H1 (cell line): ENCODE measurements around the gene ICAM5. TPM values are rescaled to one million over a fixed set of nuclear protein-coding genes. Genes with fewer than 3 reads are reported as not detected.
A peak's percentile ranks its signal among the peaks of the same experiment; 100 is the strongest.

Experiments
- CTCF ChIA-PET: fragments of 300-600 bp; sonication (Branson Sonifier 250); formaldehyde crosslinking; loops from one replicate; lab custom pipeline; 2021; ENCODE audit not compliant: partially characterized antibody; lab: Charles Lee
- POLR2A ChIA-PET: fragments of 300-600 bp; sonication (Branson Sonifier 250); formaldehyde crosslinking; loops from one replicate; lab custom pipeline; 2021; ENCODE audit warnings: inconsistent platforms; ENCODE audit not compliant: partially characterized antibody; lab: Charles Lee
- DNase-seq, 2 experiments: peaks; one replicate each; pipeline versions ENCODE4 v3.0.0 to v3.0.0-alpha.2; 2010 to 2022; ENCODE audit warnings: low spot score in 2 of 2, low read depth in 1 of 2, mixed read lengths in 1 of 2
- FAIRE-seq: peaks from 2 replicates; lab custom pipeline; 2011; peaks lifted over from hg19 to GRCh38; lab: Jason Lieb, UNC
- H2AFZ ChIP-seq: 2 replicates; pipeline ENCODE4 v1.8.1; 2012; ENCODE audit warnings: low read length, inconsistent platforms
- H2AK5ac ChIP-seq: 2 replicates; pipeline ENCODE4 v1.6.1; 2013; ENCODE audit warnings: low read depth, low read length
- H2BK120ac ChIP-seq: replicated peaks from 2 replicates; pipeline ENCODE3; 2013; ENCODE audit warnings: low read depth, low read length, inconsistent platforms
- H2BK12ac ChIP-seq: 2 replicates; pipeline ENCODE4 v1.6.1; 2013; ENCODE audit warnings: low read depth, low read length
- H2BK15ac ChIP-seq: 2 replicates; pipeline ENCODE4 v1.6.1; 2013; ENCODE audit warnings: low read length
- H2BK20ac ChIP-seq: 2 replicates; pipeline ENCODE4 v1.6.1; 2013; ENCODE audit warnings: low read length
- H2BK5ac ChIP-seq: 2 replicates; pipeline ENCODE4 v1.6.1; 2013; ENCODE audit warnings: low read depth, low read length
- H3K14ac ChIP-seq: 2 replicates; pipeline ENCODE4 v1.6.1; 2013; ENCODE audit warnings: inconsistent platforms; ENCODE audit not compliant: insufficient read length
- H3K18ac ChIP-seq: 2 replicates; pipeline ENCODE4 v1.6.1; 2013; ENCODE audit warnings: low read length; ENCODE audit errors: extremely low read depth
- H3K23ac ChIP-seq: 2 replicates; pipeline ENCODE4 v1.6.1; 2013; ENCODE audit warnings: inconsistent platforms; ENCODE audit not compliant: insufficient read length
- H3K23me2 ChIP-seq: 2 replicates; pipeline ENCODE4 v1.6.1; 2013; ENCODE audit warnings: low read depth, low read length
- H3K27ac ChIP-seq: 2 replicates; pipeline ENCODE4 v1.6.1; 2011; ENCODE audit warnings: low read depth, low read length, inconsistent platforms
- H3K27me3 ChIP-seq, 4 experiments: replicated peaks in 1 of 4; 1 replicate in 1 of 4; 2 replicates in 3 of 4; pipeline versions ENCODE4 v1.6.1 to v1.8.1; 2011 to 2013; ENCODE audit warnings: low read length in 3 of 4, mild to moderate bottlenecking in 3 of 4, inconsistent platforms in 2 of 4, mixed read lengths in 2 of 4, moderate library complexity in 1 of 4; ENCODE audit not compliant: control insufficient read depth in 3 of 4, insufficient read depth in 3 of 4; ENCODE audit errors: extremely low read depth in 1 of 4
- H3K36me3 ChIP-seq, 4 experiments: 2 replicates each; pipeline versions ENCODE4 v1.6.1 to v1.8.1; 2011 to 2013; ENCODE audit warnings: mild to moderate bottlenecking in 4 of 4, low read length in 3 of 4, moderate library complexity in 2 of 4, control low read depth in 1 of 4, inconsistent platforms in 1 of 4; ENCODE audit not compliant: insufficient read depth in 4 of 4, control insufficient read depth in 2 of 4
- H3K4ac ChIP-seq: replicated peaks from 2 replicates; pipeline ENCODE3; 2013; ENCODE audit warnings: low read length, low read depth, mixed read lengths, inconsistent platforms; ENCODE audit not compliant: insufficient read length
- H3K4me1 ChIP-seq, 4 experiments: replicated peaks in 1 of 4; 1 replicate in 1 of 4; 2 replicates in 3 of 4; pipeline versions ENCODE4 v1.6.1 to v1.8.1; 2011 to 2013; ENCODE audit warnings: low read length in 3 of 4, inconsistent platforms in 2 of 4, mixed read lengths in 1 of 4; ENCODE audit not compliant: insufficient read depth in 4 of 4, control insufficient read depth in 3 of 4
- H3K4me2 ChIP-seq, 2 experiments: 2 replicates each; pipeline versions ENCODE4 v1.6.1 to v1.8.1; 2011 to 2013; ENCODE audit warnings: low read depth in 2 of 2, low read length in 2 of 2, control low read depth in 1 of 2, inconsistent platforms in 1 of 2, mild to moderate bottlenecking in 1 of 2; ENCODE audit not compliant: insufficient read depth in 1 of 2
- H3K4me3 ChIP-seq, 4 experiments: fragments of 200-600, 300-600 bp in 1 of 4; sonication (generic), shearing (Covaris generic), sonication (Bioruptor Twin) in 1 of 4; 2 replicates each; pipeline versions ENCODE4 v1.5.1 to v1.8.1; 2011 to 2016; ENCODE audit warnings: low read length in 4 of 4, low read depth in 3 of 4, control low read depth in 2 of 4, inconsistent platforms in 2 of 4, mild to moderate bottlenecking in 2 of 4, mixed read lengths in 1 of 4, moderate library complexity in 1 of 4; ENCODE audit not compliant: insufficient read depth in 2 of 4; ENCODE audit errors: extremely low read depth in 1 of 4
- H3K56ac ChIP-seq: replicated peaks from 2 replicates; pipeline ENCODE3; 2013; ENCODE audit warnings: low read depth, mild to moderate bottlenecking, mixed read lengths, low read length, inconsistent platforms; ENCODE audit not compliant: insufficient read length
- H3K79me1 ChIP-seq: 2 replicates; pipeline ENCODE4 v1.6.1; 2013; ENCODE audit warnings: low read depth, low read length, control low read depth
- H3K79me2 ChIP-seq, 2 experiments: 2 replicates each; pipeline versions ENCODE4 v1.6.1 to v1.8.1; 2012 to 2013; ENCODE audit warnings: low read length in 2 of 2, mild to moderate bottlenecking in 2 of 2, inconsistent platforms in 1 of 2; ENCODE audit not compliant: insufficient read depth in 2 of 2, control insufficient read depth in 1 of 2
- H3K9ac ChIP-seq, 4 experiments: replicated peaks in 1 of 4; 1 replicate in 1 of 4; 2 replicates in 3 of 4; pipeline versions ENCODE4 v1.6.1 to v1.8.1; 2011 to 2013; ENCODE audit warnings: low read depth in 3 of 4, low read length in 3 of 4, control low read depth in 2 of 4, mild to moderate bottlenecking in 2 of 4, moderate library complexity in 2 of 4, inconsistent platforms in 1 of 4; ENCODE audit errors: extremely low read depth in 1 of 4
- H3K9me3 ChIP-seq, 2 experiments: 2 replicates each; pipeline versions ENCODE4 v1.6.1 to v1.8.1; 2012 to 2013; ENCODE audit warnings: mild to moderate bottlenecking in 2 of 2, moderate library complexity in 2 of 2, control low read depth in 1 of 2, inconsistent platforms in 1 of 2, low read depth in 1 of 2, low read length in 1 of 2, mixed read lengths in 1 of 2; ENCODE audit not compliant: insufficient read depth in 2 of 2
- H4K20me1 ChIP-seq, 2 experiments: replicated peaks in 1 of 2; 2 replicates each; pipeline versions ENCODE3 to v1.8.1; 2011 to 2013; ENCODE audit warnings: inconsistent platforms in 2 of 2, low read length in 2 of 2, mild to moderate bottlenecking in 1 of 2; ENCODE audit not compliant: insufficient read depth in 2 of 2, control insufficient read depth in 1 of 2
- H4K5ac ChIP-seq: 2 replicates; pipeline ENCODE4 v1.6.1; 2013; ENCODE audit warnings: low read length, low read depth, mixed read lengths, inconsistent platforms; ENCODE audit not compliant: insufficient read length
- H4K8ac ChIP-seq: 2 replicates; pipeline ENCODE4 v1.8.0; 2013; ENCODE audit warnings: mild to moderate bottlenecking, moderate library complexity, low read length, inconsistent platforms; ENCODE audit not compliant: insufficient read depth; ENCODE audit errors: extremely low read depth
- H4K91ac ChIP-seq: replicated peaks from 2 replicates; pipeline ENCODE3; 2013; ENCODE audit warnings: low read length, mixed read lengths, inconsistent platforms; ENCODE audit not compliant: insufficient read length
- ATF2 ChIP-seq: IDR thresholded peaks from 2 replicates; pipeline ENCODE4 v1.6.1; 2012; ENCODE audit warnings: low read length, inconsistent platforms
- GABPA ChIP-seq: IDR thresholded peaks from 2 replicates; pipeline ENCODE4 v1.6.1; 2011; ENCODE audit warnings: mild to moderate bottlenecking, low read length, moderate library complexity, borderline replicate concordance; ENCODE audit not compliant: insufficient read depth
- GTF2F1 ChIP-seq: IDR thresholded peaks from 2 replicates; pipeline ENCODE4 v1.6.1; 2012; ENCODE audit warnings: low read depth, low read length, improper control_type of control experiment, borderline replicate concordance
- NRF1 ChIP-seq: IDR thresholded peaks from 2 replicates; pipeline ENCODE4 v1.6.1; 2011; ENCODE audit warnings: mild to moderate bottlenecking, low read depth, low read length, improper control_type of control experiment
- POLR2A ChIP-seq, 2 experiments: IDR thresholded peaks; 1 replicate in 1 of 2; 2 replicates in 1 of 2; pipeline ENCODE4 v1.6.1; 2011; ENCODE audit warnings: low read depth in 2 of 2, low read length in 2 of 2, mild to moderate bottlenecking in 2 of 2; ENCODE audit errors: control extremely low read depth in 1 of 2
- TCF12 ChIP-seq: IDR thresholded peaks from 2 replicates; pipeline ENCODE4 v1.6.1; 2011; ENCODE audit warnings: low read depth, mild to moderate bottlenecking, low read length
- TEAD4 ChIP-seq: IDR thresholded peaks from 2 replicates; pipeline ENCODE4 v1.6.1; 2012; ENCODE audit warnings: low read depth, low read length, inconsistent platforms, mixed read lengths
- WGBS, 2 experiments: shearing (Covaris generic) in 1 of 2; methylation state at CpG; one replicate each; pipeline versions ENCODE4 v1.1.6 to v1.1.7; 2013 to 2015; ENCODE audit warnings: low lambda C conversion rate in 2 of 2, mixed read lengths in 2 of 2, inconsistent platforms in 1 of 2, low coverage in 1 of 2, missing lambda C conversion rate in 1 of 2; ENCODE audit not compliant: insufficient replicate concordance in 2 of 2, insufficient coverage in 1 of 2, insufficient read length in 1 of 2; ENCODE audit errors: extremely low coverage in 1 of 2, missing lambda C conversion rate in 1 of 2; 5-methylcytosine and 5-hydroxymethylcytosine counted together
- polyA plus RNA-seq, 7 experiments: library from polyadenylated mRNA; depleted of rRNA in 3 of 7; stranded (reverse) in 5 of 7; unstranded in 2 of 7; fragments of >200 nt in 5 of 7; fragments of 200-250 nt in 2 of 7; gene quantifications; 1 replicate in 5 of 7; 2 replicates in 1 of 7; 4 replicates in 1 of 7; pipeline versions ENCODE4 v1.2.1 to v1.2.3, GENCODE V29; 2011 to 2013; ENCODE audit warnings: missing spikeins in 2 of 7, mixed read lengths in 2 of 7
- total RNA-seq: library from RNA; stranded (reverse); fragmentation: NEBNext Ultra II Directional; extraction: Animal tissue kit (Norgen Biotek cat#: 25700); gene quantifications from 2 replicates; pipeline ENCODE4 v1.2.1, GENCODE V29; 2021

ICAM5 gene
- total and polyA plus RNA-seq, 2 of the 8 experiments (the other 6 are each of a cell fraction or from before 2014, with no cell fraction given), result 3.9 to 4.8 TPM

- Histone ChIP-seq H3K27me3 (no peaks in the 10 kb centered on the region), H3K79me2 (peaks cover 0 to 9% of the 10 kb centered on the region in 2 experiments; a peak in 2 of 4 replicates), H3K4ac (peak overlapping the region; percentile 4), H3K4me2 (peak overlapping the region; percentile 95 to 99), H2AK5ac (no peak overlapping the region), H3K36me3 (peaks cover 4 to 14% (median 11%) of the 10 kb centered on the region in 4 experiments; a peak in 5 of 8 replicates), H4K5ac (peak overlapping the region; percentile 2), H3K23me2 (peaks cover 5% of the 10 kb centered on the region), H3K9me3 (no peaks in the 10 kb centered on the region), H2AFZ (peak overlapping the region; percentile 8; the same call in 1 of the 2 replicates), H2BK5ac (peak overlapping the region; percentile 94; the same call in 1 of the 2 replicates), H3K23ac (peak overlapping the region; percentile 3), H3K4me3 (peak overlapping the region; percentile 74 to 100 (median 91)), H4K8ac (peak overlapping the region; percentile 100; the same call in 1 of the 2 replicates), H2BK120ac (no peak overlapping the region), H2BK15ac (no peak overlapping the region), H2BK20ac (no peak overlapping the region), H3K27ac (no peak overlapping the region), H3K56ac (peak overlapping the region; percentile 88), H4K20me1 (peaks cover 0 to 6% of the 10 kb centered on the region in 2 experiments), H3K18ac (no peak overlapping the region), H3K79me1 (peaks cover 5% of the 10 kb centered on the region; the same call in 1 of the 2 replicates), H4K91ac (peak overlapping the region; percentile 39), H2BK12ac (no peak overlapping the region), H3K9ac (peak overlapping the region in 3 of 4 experiments; percentile 82 to 93 (median 89); a peak in 6 of 7 replicates), H3K4me1 (peaks cover 0 to 4% (median 1%) of the 10 kb centered on the region in 4 experiments; a peak in 1 of 7 replicates), H3K14ac (no peak overlapping the region)
- ChIA-PET POLR2A (interaction anchor here (1.2 to 3.8 kb wide), 6 partner anchors 11 to 163 kb away, joined by 3 to 14 read pairs (median 4); partner anchors contain the start of genes DNMT1 and ICAM5), CTCF (interaction anchor here (1.4 kb wide), 1 partner anchor 25 kb away, joined by 3 read pairs; no protein-coding TSS in a partner anchor)
- 33% methylated on average over 8 of the region's 8 CpGs; no CpG with 5 or more reads in 1 of the 2 experiments for WGBS, 2 experiments
- DNase-seq, result no peak
- no peak for FAIRE-seq
- no peak for TF ChIP-seq POLR2A (IDR thresholded peaks at IDR 0.05; ENCODE audit: control extremely low read depth in 1 of 2, low read depth in 2 of 2, low read length in 2 of 2)
- 0 out of 2 replicates have a peak, but pooled peaks have one; percentile 4 for TF ChIP-seq ATF2
- TF ChIP-seq TCF12, result no peak
- no peak for TF ChIP-seq TEAD4
- TF ChIP-seq NRF1, result no peak
- TF ChIP-seq GTF2F1, result no peak
- no peak for TF ChIP-seq GABPA
Observed at GRCh38 chr19:10252707-10253106, 37.0 kb upstream of the ICAM5 start.
